DOHH2 (cell line): ENCODE results near the gene LMNB1.
A peak's percentile ranks its signal among the peaks of the same experiment; 100 is the strongest.

Experiments used
- CTCF ChIP-seq: fragments of 200-600 bp; sonication (generic); IDR thresholded peaks from one replicate; pipeline ENCODE4 v1.5.1; 2014; ENCODE audit warnings: antibody characterized with exemption, mild to moderate bottlenecking, low read depth, low read length; ENCODE audit not compliant: poor library complexity, severe bottlenecking
- EZH2phosphoT487 ChIP-seq: fragments of 200-600 bp; sonication (generic); IDR thresholded peaks from 2 replicates; pipeline ENCODE4 v1.6.1; 2017; ENCODE audit warnings: borderline replicate concordance, mild to moderate bottlenecking, antibody characterized with exemption, low read length, moderate library complexity, mixed read lengths

- TF ChIP-seq CTCF, result peak; percentile 16
- no peak for TF ChIP-seq EZH2phosphoT487
Measured at GRCh38 chr5:126837906-126838539, 61.1 kb downstream of the LMNB1 start.
